LNCAP (cell line): ENCODE measurements around the gene LPO.

Experiments used
- CTCF ChIP-seq: fragments of 450-650 bp; IDR thresholded peaks from 2 replicates; pipeline ENCODE4 v1.5.1; 2017; ENCODE audit warnings: mild to moderate bottlenecking

LPO gene

DNA sequence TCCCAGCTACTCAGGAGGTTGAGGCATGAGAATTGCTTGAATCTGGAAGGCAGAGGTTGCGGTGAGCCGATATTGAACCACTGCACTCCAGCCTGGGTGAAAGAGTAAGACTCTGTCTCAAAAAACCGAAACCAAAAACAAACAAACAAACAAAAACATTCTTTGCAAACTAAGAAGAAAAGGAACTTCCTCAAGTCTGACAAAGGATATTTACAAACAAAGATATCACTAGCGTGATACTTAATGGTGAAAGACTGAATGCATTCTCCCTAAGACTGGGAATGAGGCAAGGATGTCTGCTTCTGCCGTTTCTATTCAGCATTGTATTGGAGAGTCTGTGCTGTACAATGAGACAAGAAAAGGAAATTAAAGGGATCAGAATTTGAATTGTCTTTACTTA is 52.9 kb downstream of the LPO start:
- TF ChIP-seq CTCF: no peak

- no peak for TF ChIP-seq CTCF
Measured at GRCh38 chr17:58294034-58294433, 55.6 kb downstream of the LPO start.

- no peak for TF ChIP-seq CTCF
Measured at GRCh38 chr17:58300336-58300735, 62.0 kb downstream of the LPO start.

GRCh38 chr17:58301504-58302150 is 63.2 kb downstream of the LPO start:
- TF ChIP-seq CTCF: no peak

DNA sequence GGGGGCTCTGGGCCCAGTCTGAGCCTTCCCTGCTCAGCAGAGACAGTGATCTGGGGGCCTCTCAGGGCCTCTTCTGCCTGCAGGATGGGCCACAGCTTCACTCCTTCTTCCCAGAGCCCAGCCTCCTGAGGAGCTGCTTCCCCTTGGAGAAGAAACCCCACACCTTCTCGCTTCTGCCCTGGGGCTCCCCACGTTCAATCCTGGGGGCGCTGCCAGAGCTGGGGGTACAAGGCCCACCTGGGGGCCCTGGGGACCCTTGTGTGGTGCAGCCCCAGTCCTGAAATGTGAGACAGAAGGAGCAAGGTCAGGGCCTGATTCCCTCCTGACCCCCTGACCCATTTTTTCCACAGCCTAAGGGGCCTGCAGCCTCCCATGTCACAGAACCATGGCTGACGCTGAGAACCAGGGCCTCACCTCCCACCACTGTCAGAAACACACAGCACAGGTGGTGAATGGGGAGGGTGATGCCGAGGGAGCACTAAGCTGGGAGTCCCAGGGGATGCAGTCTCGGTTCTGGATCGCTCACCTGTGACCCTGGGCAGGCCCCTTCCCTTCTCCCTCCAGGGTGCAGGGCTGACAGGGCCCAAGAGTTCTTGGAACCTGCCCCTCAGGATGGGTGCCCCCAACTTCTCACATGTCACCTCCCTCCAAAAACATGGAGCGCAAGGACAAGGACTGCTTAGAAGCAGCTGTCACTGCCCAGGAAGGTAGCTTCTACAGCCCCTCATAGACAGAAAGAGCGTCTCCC is 64.0 kb downstream of the LPO start:
- no peak for TF ChIP-seq CTCF

DNA sequence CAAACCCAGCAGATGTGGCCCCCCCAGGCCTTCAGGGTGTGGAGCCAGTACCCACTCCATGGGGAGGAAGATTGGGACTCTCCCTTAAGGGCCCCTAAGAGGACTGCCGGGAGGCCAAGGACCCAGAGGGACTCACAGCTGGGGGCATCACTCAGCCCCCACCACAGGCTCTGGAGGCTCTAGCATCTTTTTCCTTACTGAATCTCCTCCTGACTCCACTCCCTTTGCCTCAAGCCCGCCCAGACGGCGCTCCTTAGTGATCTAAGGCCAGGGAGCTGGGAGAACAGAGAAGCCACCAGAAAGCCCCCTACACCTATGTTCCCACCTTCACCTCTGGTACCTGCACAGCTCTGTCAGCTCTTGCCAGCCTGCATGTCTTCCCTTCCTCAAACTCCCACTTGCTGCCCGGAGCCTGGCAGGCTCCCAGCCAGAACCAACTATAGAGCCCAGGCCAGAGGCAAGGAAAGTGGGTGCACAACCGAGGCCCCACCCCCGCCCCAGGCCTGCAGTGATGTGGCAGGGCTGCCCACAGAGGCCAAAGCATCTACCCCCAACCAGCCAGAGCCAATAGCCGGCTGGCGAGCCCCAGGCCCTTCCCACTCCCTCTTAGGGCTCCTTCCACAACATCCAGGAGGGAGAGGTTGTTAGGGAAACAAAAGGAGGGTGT is 64.7 kb downstream of the LPO start:
- TF ChIP-seq CTCF: no peak

GRCh38 chr17:58303971-58304749 is 65.8 kb downstream of the LPO start:
- peak; percentile 78 for TF ChIP-seq CTCF
